K562 (cell line): ENCODE measurements around the gene GUCY2F. TPM values are rescaled to one million over a fixed set of nuclear protein-coding genes. Genes with fewer than 3 reads are reported as not detected.

Experiments used
- ATAC-seq: fragments of 200-7000 bp; cut with Tn5 transposase; 3 replicates; pipeline ENCODE4 v1.9.1; 2020; ENCODE audit warnings: moderate library complexity
- BruUV-seq: library from RNA; stranded (reverse); fragments of 400-500 nt; replicated peaks from 2 replicates; lab custom pipeline; 2021; lab: Mats Ljungman, UMichigan
- CTCF ChIA-PET: fragments of 300-600 bp; formaldehyde crosslinking; extraction: SDS; loops from one replicate; lab custom pipeline; 2021; ENCODE audit warnings: low intra/inter-chr PET ratio; lab: Yijun Ruan, JAX
- POLR2A ChIA-PET: fragments of 300-600, 350-650 bp; sonication (Branson Sonifier 250); formaldehyde crosslinking; extraction: SDS; loops from one replicate; lab custom pipeline; 2021; ENCODE audit warnings: antibody characterized with exemption, inconsistent platforms; lab: Yijun Ruan, JAX
- DNase-seq, 4 experiments: peaks; one replicate each; pipeline versions ENCODE4 v3.0.0 to v3.0.0-alpha.2; 2011 to 2018; ENCODE audit warnings: low spot score in 3 of 4, mixed read lengths in 3 of 4; ENCODE audit errors: extremely low read depth in 1 of 4
- FAIRE-seq: peaks from 2 replicates; lab custom pipeline; 2011; peaks lifted over from hg19 to GRCh38; lab: Jason Lieb, UNC
- H2AFZ ChIP-seq: 2 replicates; pipeline ENCODE4 v1.6.0; 2011; ENCODE audit warnings: low read depth, low read length, control low read depth, inconsistent platforms
- H3K27ac ChIP-seq: fragments of 200-600 bp; 3 replicates; pipeline ENCODE4 v1.8.0; 2011; ENCODE audit warnings: low read depth, mild to moderate bottlenecking, control low read depth, inconsistent platforms, low read length, moderate library complexity, mixed read lengths; ENCODE audit errors: extremely low read depth
- H3K27me3 ChIP-seq, 2 experiments: fragments of 300-600 bp in 1 of 2; 2 replicates in 1 of 2; 3 replicates in 1 of 2; pipeline versions ENCODE4 v1.6.0 to v1.8.0; 2011; ENCODE audit warnings: inconsistent platforms in 2 of 2, low read length in 2 of 2, mild to moderate bottlenecking in 1 of 2, mixed read lengths in 1 of 2, moderate library complexity in 1 of 2; ENCODE audit not compliant: control insufficient read depth in 2 of 2, insufficient read depth in 2 of 2
- H3K36me3 ChIP-seq: fragments of 300-600 bp; 3 replicates; pipeline ENCODE4 v1.8.0; 2011; ENCODE audit warnings: mild to moderate bottlenecking, low read length, inconsistent platforms; ENCODE audit not compliant: control insufficient read depth, insufficient read depth
- H3K4me1 ChIP-seq, 2 experiments: fragments of 200-600 bp in 1 of 2; replicated peaks in 1 of 2; 2 replicates in 1 of 2; 3 replicates in 1 of 2; pipeline versions ENCODE4 v1.5.1 to v1.8.0; 2011; ENCODE audit warnings: inconsistent platforms in 2 of 2, low read length in 2 of 2, mild to moderate bottlenecking in 1 of 2, mixed read lengths in 1 of 2, moderate library complexity in 1 of 2; ENCODE audit not compliant: control insufficient read depth in 2 of 2, insufficient read depth in 2 of 2
- H3K4me2 ChIP-seq: 2 replicates; pipeline ENCODE4 v1.6.1; 2011; ENCODE audit warnings: low read length, control low read depth, inconsistent platforms, mixed read lengths; ENCODE audit not compliant: insufficient read depth
- H3K4me3 ChIP-seq: fragments of 200-600 bp; sonication (generic), shearing (Covaris generic); 2 replicates; pipeline ENCODE4 v1.5.1; 2016; ENCODE audit warnings: control low read depth, inconsistent platforms
- H3K79me2 ChIP-seq: fragments of 200-600 bp; 3 replicates; pipeline ENCODE4 v1.8.0; 2011; ENCODE audit warnings: low read length, inconsistent platforms; ENCODE audit not compliant: control insufficient read depth, insufficient read depth
- H3K9ac ChIP-seq, 2 experiments: 2 replicates each; pipeline versions ENCODE4 v1.6.0 to v1.6.1; 2011; ENCODE audit warnings: low read depth in 2 of 2, low read length in 2 of 2, control low read depth in 1 of 2, inconsistent platforms in 1 of 2, mild to moderate bottlenecking in 1 of 2, mixed read lengths in 1 of 2; ENCODE audit not compliant: insufficient read depth in 1 of 2
- H3K9me1 ChIP-seq: one replicate; pipeline ENCODE4 v1.6.0; 2011; ENCODE audit warnings: inconsistent platforms, mild to moderate bottlenecking, low read length, moderate library complexity; ENCODE audit not compliant: control insufficient read depth, insufficient read depth
- H3K9me3 ChIP-seq: replicated peaks from 2 replicates; pipeline ENCODE4 v1.5.1; 2011; ENCODE audit warnings: low read depth, low read length, inconsistent platforms; ENCODE audit not compliant: control insufficient read depth, insufficient read depth
- H4K20me1 ChIP-seq: replicated peaks from 2 replicates; pipeline ENCODE4 v1.6.1; 2011; ENCODE audit warnings: low read length, inconsistent platforms, mixed read lengths; ENCODE audit not compliant: control insufficient read depth, insufficient read depth
- BRD9 ChIP-seq: fragments of 450-650 bp; IDR thresholded peaks from 2 replicates; pipeline ENCODE4 v1.6.1; 2018; ENCODE audit warnings: low read depth; ENCODE audit not compliant: partially characterized antibody
- GABPA ChIP-seq: fragments of 200-800 bp; sonication (Bioruptor generic); conservative IDR thresholded peaks from 2 replicates; pipeline ENCODE4 v1.6.1; 2016; ENCODE audit warnings: low read depth, missing genetic modification characterization, missing compliant biosample characterization
- GTF2F1 ChIP-seq: IDR thresholded peaks from 2 replicates; pipeline ENCODE4 v1.6.1; 2011; ENCODE audit warnings: low read depth, low read length, improper control_type of control experiment
- HSF4 ChIP-seq: fragments of 250-450 bp; sonication (Bioruptor Pico); IDR thresholded peaks from 2 replicates; pipeline ENCODE4 v2.1.2; 2022; ENCODE audit warnings: mild to moderate bottlenecking, moderate library complexity, borderline replicate concordance
- MYNN ChIP-seq, 2 experiments: sonication (generic); formaldehyde crosslinking in 1 of 2; IDR thresholded peaks; 2 replicates each; pipeline versions ENCODE4 v1.5.0 to v1.6.1; 2016 to 2020; ENCODE audit warnings: antibody characterized with exemption in 1 of 2, missing genetic modification reagents in 1 of 2
- NFRKB ChIP-seq: fragments of 450-650 bp; IDR thresholded peaks from 2 replicates; pipeline ENCODE4 v1.6.1; 2016; ENCODE audit warnings: low read depth
- POLR2B ChIP-seq: fragments of 450-650 bp; IDR thresholded peaks from 2 replicates; pipeline ENCODE4 v1.6.1; 2018; ENCODE audit warnings: low read depth; ENCODE audit not compliant: partially characterized antibody
- TCF7 ChIP-seq: sonication (generic); IDR thresholded peaks from 2 replicates; pipeline ENCODE4 v1.6.1; 2016; ENCODE audit warnings: antibody characterized with exemption, borderline replicate concordance
- TFAM ChIP-seq: fragments of 250-450 bp; sonication (Bioruptor Pico); conservative IDR thresholded peaks from 2 replicates; pipeline ENCODE4 v1.5.0; 2021; ENCODE audit warnings: mild to moderate bottlenecking, moderate library complexity
- WGBS: fragments of 100-300 bp; shearing (Covaris generic); methylation state at CpG from one replicate; pipeline ENCODE4 v1.1.6; 2016; ENCODE audit warnings: low coverage, mixed read lengths; ENCODE audit not compliant: insufficient coverage; ENCODE audit errors: missing lambda C conversion rate; 5-methylcytosine and 5-hydroxymethylcytosine counted together
- in situ Hi-C: fragments of 300-500 bp; cut with MboI; formaldehyde crosslinking; loops from 4 replicates; pipeline ENCODE4 v1.15.0; 2018; ENCODE audit warnings: inconsistent platforms, mixed read lengths
- intact Hi-C: fragments of 100-400 bp; cut with micrococcal nuclease; formaldehyde crosslinking; loops from 2 replicates; pipeline ENCODE4 v1.14.2; 2022
- polyA plus RNA-seq, 8 experiments: library from polyadenylated mRNA; depleted of rRNA in 4 of 8; stranded (reverse) in 5 of 8; unstranded in 3 of 8; fragments of >200 nt; fragmentation: Nextera tagmentation in 2 of 8; fragmentation: Illumina TruSeq in 1 of 8; extraction: Ambion mirVana in 2 of 8; extraction: Trizol in 1 of 8; gene quantifications; 2 replicates each; pipeline versions ENCODE4 v1.2.1 to v1.2.3, GENCODE V29; 2011 to 2014; ENCODE audit warnings: inconsistent platforms in 1 of 8, missing spikeins in 1 of 8
- total RNA-seq, 7 experiments: library from RNA; depleted of rRNA in 6 of 7; stranded (reverse); fragments of >200 nt in 6 of 7; fragmentation: Illumina TruSeq in 2 of 7; extraction: Trizol in 2 of 7; gene quantifications; 2 replicates each; pipeline versions ENCODE4 v1.2.1 to v1.2.3, GENCODE V29; 2011 to 2021; ENCODE audit warnings: low replicate concordance in 1 of 7
- TF ChIP-seq, protein P1 (sequence below): sonication (generic); formaldehyde crosslinking; IDR thresholded peaks from 2 replicates; pipeline ENCODE4 v1.4.0; 2020; ENCODE audit warnings: mild to moderate bottlenecking, missing genetic modification reagents
- TF ChIP-seq, protein P2 (sequence below): fragments of 200-800 bp; sonication (Bioruptor generic); IDR thresholded peaks from 2 replicates; pipeline ENCODE4 v1.6.1; 2017; ENCODE audit warnings: missing genetic modification characterization, missing compliant biosample characterization
- TF ChIP-seq, protein P3 (sequence below): fragments of 450-650 bp; formaldehyde crosslinking; IDR thresholded peaks from 2 replicates; pipeline ENCODE4 v1.4.0; 2022; ENCODE audit warnings: missing genetic modification characterization

GUCY2F gene
- total and polyA plus RNA-seq, 9 of the 15 experiments (the other 6 are each of a cell fraction or from before 2014, with no cell fraction given): 0.01 to 0.06 (median 0.05) TPM; not detected in 6

DNA sequence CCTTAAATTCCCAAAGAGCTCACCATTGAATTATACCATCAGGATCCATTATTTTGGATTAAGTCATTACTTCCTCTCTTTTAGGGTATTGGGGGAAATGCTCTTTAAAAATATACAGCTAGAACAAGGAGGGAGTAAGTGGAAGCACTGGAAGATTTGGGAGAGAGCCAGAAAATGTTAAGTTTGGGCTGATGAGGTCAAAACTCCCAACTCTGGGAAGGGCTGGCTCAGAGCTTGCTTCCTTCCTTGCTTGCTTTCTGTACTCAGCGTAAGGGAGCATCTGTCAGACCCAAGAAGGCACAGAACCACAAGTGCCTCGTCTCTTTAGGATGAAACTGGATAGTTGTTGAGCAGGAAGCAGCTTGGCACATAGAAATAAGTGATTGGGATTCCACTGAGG, 138.2 kb downstream of the GUCY2F start:
- Histone ChIP-seq H3K4me3 (no peak overlapping the region), H3K27ac (no peak overlapping the region), H3K9ac (no peak overlapping the region), H3K9me1 (no peaks in the 10 kb centered on the region), H2AFZ (no peak overlapping the region), H3K4me1 (no peaks in the 10 kb centered on the region), H3K36me3 (no peaks in the 10 kb centered on the region), H3K9me3 (no peaks in the 10 kb centered on the region), H4K20me1 (no peaks in the 10 kb centered on the region), H3K4me2 (no peak overlapping the region), H3K27me3 (no peaks in the 10 kb centered on the region), H3K79me2 (no peaks in the 10 kb centered on the region)
- DNase-seq: no peak
- ATAC-seq: no peak
- TF ChIP-seq, protein P1, sequence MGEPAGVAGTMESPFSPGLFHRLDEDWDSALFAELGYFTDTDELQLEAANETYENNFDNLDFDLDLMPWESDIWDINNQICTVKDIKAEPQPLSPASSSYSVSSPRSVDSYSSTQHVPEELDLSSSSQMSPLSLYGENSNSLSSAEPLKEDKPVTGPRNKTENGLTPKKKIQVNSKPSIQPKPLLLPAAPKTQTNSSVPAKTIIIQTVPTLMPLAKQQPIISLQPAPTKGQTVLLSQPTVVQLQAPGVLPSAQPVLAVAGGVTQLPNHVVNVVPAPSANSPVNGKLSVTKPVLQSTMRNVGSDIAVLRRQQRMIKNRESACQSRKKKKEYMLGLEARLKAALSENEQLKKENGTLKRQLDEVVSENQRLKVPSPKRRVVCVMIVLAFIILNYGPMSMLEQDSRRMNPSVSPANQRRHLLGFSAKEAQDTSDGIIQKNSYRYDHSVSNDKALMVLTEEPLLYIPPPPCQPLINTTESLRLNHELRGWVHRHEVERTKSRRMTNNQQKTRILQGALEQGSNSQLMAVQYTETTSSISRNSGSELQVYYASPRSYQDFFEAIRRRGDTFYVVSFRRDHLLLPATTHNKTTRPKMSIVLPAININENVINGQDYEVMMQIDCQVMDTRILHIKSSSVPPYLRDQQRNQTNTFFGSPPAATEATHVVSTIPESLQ: no peak
- TF ChIP-seq, protein P2, sequence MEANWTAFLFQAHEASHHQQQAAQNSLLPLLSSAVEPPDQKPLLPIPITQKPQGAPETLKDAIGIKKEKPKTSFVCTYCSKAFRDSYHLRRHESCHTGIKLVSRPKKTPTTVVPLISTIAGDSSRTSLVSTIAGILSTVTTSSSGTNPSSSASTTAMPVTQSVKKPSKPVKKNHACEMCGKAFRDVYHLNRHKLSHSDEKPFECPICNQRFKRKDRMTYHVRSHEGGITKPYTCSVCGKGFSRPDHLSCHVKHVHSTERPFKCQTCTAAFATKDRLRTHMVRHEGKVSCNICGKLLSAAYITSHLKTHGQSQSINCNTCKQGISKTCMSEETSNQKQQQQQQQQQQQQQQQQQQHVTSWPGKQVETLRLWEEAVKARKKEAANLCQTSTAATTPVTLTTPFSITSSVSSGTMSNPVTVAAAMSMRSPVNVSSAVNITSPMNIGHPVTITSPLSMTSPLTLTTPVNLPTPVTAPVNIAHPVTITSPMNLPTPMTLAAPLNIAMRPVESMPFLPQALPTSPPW: no peak
- TF ChIP-seq NFRKB: no peak
- TF ChIP-seq HSF4 (CRISPR knock-in tag): no peak
- TF ChIP-seq, protein P3, sequence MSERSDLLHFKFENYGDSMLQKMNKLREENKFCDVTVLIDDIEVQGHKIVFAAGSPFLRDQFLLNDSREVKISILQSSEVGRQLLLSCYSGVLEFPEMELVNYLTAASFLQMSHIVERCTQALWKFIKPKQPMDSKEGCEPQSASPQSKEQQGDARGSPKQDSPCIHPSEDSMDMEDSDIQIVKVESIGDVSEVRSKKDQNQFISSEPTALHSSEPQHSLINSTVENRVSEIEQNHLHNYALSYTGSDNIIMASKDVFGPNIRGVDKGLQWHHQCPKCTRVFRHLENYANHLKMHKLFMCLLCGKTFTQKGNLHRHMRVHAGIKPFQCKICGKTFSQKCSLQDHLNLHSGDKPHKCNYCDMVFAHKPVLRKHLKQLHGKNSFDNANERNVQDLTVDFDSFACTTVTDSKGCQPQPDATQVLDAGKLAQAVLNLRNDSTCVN (CRISPR knock-in tag): no peak
- TF ChIP-seq MYNN (IDR thresholded peaks at IDR 0.05): no peak
- no peak for TF ChIP-seq MYNN (CRISPR knock-in tag; IDR thresholded peaks at IDR 0.05)
- no peak for TF ChIP-seq GABPA (tag)
- no peak for TF ChIP-seq POLR2B
- TF ChIP-seq TCF7: no peak
- no peak for TF ChIP-seq TFAM (CRISPR knock-in tag)
- TF ChIP-seq GTF2F1: no peak
- TF ChIP-seq BRD9: no peak
- no peak for FAIRE-seq
- BruUV-seq: no TSS peak
- 0% methylated on average over 2 of the region's 2 CpGs for WGBS
- intact Hi-C loops: no loop called here
- in situ Hi-C loops: no loop called here
- POLR2A ChIA-PET: no interaction called here
- CTCF ChIA-PET: no interaction called here
